Right lobe of liver (tissue), 4 donors: ENCODE data around the gene BTBD8.

Experiments
- POLR2A ChIP-seq: fragments of 450-650 bp; IDR thresholded peaks from one replicate; pipeline ENCODE4 v1.6.1; 2017; ENCODE audit warnings: antibody characterized with exemption, mild to moderate bottlenecking
- TF ChIP-seq, protein P1 (sequence below), 4 donors: fragments of 200-600 bp in 3 of 4; fragments of 450-650 bp in 1 of 4; IDR thresholded peaks; one replicate each; pipeline versions ENCODE4 v1.5.1 to v1.8.0; 2016 to 2022; ENCODE audit warnings: antibody characterized with exemption in 4 of 4, mild to moderate bottlenecking in 2 of 4
- donor health status: DM: no; HTN: no; CAD: no.
- donor health status: DM: no; HTN: no; CAD: no.
- donor health status: DM: no; HTN: yes; CAD: no.

DNA sequence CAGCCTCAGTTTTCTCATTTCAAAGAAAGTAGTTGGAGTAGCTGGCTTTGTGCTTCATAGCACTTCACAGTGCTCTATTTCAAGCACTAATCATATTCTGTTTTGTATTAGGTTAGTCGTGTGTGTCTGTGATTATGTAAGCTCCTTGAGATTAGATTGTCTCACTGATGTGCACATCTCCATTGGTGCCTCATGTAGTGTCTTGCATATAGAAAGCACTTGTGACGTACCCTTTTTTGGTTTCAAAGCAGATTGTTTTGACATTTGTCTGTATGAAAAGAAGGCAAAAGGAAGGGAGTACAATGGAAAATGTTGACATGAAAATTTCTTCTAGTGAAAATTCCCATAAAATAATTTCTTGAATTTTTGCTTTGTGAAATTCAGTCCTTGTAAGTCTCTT is 13.9 kb downstream of the BTBD8 start:
- TF ChIP-seq, protein P1, sequence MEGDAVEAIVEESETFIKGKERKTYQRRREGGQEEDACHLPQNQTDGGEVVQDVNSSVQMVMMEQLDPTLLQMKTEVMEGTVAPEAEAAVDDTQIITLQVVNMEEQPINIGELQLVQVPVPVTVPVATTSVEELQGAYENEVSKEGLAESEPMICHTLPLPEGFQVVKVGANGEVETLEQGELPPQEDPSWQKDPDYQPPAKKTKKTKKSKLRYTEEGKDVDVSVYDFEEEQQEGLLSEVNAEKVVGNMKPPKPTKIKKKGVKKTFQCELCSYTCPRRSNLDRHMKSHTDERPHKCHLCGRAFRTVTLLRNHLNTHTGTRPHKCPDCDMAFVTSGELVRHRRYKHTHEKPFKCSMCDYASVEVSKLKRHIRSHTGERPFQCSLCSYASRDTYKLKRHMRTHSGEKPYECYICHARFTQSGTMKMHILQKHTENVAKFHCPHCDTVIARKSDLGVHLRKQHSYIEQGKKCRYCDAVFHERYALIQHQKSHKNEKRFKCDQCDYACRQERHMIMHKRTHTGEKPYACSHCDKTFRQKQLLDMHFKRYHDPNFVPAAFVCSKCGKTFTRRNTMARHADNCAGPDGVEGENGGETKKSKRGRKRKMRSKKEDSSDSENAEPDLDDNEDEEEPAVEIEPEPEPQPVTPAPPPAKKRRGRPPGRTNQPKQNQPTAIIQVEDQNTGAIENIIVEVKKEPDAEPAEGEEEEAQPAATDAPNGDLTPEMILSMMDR (IDR thresholded peaks at IDR 0.05): no peak
- no peak for TF ChIP-seq POLR2A
